Hematopoietic multipotent progenitor cell treated with erythropoietin and hydrocortisone succinate and interleukin-3 and kit ligand, for 15 days (in vitro differentiated cells): Measurements from ENCODE around the gene CBFA2T2.
"Not testable (repeated sequence)": the region's sequence is repeated elsewhere in the genome, so short reads cannot be mapped to it uniquely, and the experiment has no call there.

Experiments used
- DNase-seq: peaks from one replicate; pipeline ENCODE4 v3.0.0-alpha.2; 2015; ENCODE audit warnings: low spot score

CBFA2T2 gene

DNA sequence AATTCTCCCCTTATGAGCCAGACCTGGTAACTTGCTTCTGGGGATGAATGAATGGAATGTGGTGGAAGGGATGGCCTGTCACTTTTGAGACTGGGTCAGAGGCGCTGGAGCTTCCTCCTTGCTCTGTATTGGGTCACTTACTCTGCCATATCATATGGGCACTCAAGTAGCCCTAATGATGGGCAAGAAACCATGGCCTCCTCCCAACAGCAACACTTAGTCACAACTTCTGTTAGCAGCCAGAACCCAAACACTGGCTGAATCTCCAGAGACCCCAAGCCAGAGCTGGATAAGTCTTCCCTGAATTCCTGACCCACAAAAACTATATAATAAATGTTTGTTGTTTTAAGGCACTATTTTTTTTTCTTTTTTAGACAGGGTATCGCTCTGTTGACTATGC lies 190.8 kb downstream of the CBFA2T2 start:
- no peak for DNase-seq

DNA sequence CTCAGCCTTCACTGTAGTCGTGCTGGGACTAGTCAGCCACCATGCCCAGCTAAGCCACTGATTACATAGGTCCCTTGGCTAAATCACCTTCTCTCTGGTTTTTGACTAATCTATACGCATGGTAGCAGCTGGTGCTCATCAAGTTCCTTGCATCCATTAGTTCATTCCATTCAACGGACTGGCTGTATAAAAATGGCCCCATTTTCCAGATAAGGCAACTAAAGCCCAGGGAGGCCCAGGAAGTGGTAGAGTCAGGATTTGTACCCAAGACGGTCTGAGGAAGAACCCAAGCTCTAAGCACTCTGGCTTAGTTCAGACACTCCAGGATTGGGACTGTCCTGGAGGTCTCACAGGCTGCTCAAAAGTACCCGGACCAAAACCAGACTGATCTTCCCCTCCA lies 191.4 kb downstream of the CBFA2T2 start:
- DNase-seq, result no peak

DNA sequence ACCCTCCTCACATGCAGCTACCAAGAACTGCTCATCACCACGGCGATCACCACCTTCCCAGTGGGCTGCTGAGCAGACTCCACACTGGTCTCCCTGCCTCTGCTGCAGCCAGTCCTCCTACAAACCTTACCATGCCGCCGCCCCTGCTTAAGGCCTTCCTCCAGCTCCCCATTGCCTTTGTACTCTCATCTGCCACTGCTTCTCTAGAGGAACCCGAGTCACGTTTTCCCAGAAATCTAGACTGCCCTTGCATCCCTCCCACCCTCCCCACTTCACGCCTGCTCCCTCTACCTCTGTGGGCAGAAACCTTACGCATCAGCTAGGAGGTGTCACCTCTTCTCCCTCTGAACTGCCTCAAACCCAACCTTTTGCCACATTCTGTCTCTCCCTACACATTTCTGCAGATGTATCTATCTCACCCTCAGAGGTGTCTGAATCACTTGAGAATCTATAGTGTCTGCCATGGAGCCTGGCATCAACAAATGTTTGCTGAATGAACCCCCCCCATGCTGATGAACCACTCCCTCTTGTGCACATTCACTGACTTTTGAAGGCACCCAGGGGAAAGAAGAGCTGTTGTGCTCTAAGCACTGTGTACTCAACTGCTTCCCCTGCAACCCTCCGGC lies 191.9 kb downstream of the CBFA2T2 start:
- no peak for DNase-seq

DNA sequence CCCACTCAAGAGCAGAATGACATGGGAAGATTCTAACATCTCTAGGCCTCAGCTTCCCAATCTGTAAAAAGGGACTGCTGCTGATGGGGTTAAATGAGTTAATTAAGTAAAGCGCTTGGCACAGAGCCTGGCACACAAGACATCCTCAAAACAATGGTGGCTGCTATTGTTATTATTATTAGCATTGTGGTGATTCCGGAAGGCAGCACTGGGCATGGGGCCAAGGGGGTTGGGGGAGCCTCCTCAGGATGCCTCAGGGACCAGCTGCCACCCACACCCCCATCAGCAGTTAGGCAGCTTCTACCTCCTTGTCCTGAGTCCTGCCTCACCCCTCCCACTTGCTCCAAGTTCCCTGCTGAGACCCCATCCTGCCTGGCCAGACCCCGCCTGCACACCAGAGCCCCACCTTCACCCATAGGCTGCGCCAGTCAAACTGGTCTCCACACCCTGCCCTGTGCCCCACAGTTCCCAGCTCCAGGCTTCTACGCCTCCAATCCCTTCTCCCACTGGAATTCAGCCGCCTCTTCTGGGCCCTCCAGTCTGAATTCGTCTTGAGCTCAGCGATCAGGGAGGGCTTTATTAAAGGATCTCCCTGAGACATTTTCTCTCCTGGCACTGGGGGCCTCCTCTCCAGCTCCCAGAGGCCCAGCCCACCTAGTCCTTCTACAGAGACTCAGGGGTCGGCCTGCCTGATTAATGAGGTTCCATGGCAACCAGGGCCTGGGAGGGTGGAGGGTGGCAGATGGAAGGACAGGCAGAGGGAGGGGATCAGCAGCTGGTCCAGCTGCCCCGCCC lies 194.8 kb downstream of the CBFA2T2 start:
- no peak for DNase-seq

DNA sequence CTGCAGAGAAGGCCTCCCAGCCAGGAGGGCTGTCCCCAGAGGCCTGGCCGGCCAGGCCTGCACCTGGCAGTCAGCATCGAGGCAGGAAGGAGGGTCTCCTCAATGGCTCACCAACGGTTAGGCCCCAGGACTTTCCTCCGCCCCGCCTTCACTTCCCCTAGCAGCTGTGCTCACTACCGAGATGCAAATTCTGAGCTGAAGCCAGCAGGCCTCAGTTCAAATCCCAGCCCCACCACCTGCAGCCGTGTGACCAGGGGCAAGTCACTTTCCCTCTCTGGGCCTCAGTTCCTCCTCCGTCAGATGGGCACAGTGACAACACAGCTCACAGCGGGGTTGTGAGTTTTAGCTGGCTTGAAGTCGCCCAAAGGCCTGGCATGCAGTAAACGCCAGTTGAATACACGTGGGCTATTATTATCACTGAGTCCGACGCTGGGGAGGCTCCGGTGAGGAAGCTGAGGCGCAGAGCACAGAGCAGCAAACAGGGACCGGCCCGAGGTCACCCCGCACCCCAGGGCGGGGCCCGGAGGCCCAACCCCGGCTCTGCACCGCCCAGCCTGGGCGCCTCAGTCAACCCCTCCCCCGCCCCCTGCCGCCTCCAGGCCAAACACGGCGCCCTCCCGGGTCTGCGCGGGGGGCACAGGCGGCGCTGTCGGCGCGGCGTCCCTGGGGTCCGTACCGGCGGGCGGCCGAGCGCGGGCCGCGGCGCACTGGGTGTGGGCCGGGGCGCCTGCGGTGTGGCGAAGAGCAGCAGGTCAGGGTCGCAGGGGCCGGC lies 195.6 kb downstream of the CBFA2T2 start:
- peak; percentile 65 for DNase-seq

DNA sequence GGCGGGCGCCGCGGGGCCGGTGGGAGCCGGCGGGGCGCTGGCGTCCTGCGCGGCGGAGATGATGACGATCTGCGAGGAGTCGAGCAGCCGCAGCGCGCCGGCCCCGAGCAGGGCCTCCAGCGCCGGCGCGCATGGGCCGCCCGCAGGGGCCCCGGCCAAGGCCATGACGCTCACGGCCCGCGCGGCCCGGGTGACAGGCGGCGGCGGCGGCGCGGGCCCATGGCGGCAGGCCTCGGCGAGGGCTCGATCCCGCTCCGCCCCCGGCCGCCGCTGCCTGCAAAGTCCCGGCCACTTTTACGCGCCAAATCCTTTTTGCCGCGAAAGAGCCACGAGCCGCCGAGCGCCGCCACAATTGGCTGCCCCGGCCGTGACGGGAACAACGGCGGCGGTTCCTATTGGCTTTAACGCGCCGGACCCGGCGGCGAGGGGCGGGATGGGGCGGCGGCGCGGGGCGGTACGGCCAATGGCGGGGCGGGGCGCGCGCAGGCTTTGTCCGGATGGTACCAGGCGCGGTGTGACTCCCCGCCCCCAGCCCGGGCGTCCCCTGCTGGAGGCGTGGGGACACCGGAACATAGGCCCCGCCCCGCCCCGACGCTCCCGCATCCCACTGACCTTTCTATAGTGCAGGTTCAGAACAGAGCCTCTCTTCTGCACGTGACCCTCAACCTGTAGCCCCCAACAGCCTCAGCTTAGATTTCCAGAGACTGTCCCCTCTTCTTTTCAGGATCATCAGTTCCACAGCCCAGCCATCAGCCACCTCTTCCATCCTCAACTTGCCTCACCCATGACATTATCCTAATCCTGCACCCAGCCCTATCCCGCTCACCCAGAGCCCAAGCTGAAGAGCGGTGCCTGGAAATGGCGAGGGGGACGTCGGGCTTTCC lies 196.4 kb downstream of the CBFA2T2 start, which contains the start of gene E2F1:
TSS of gene E2F1 (minus strand) at position 286 of the 884 bp plus-strand sequence. CDS start at position 165, 121 bp downstream.
- DNase-seq, result peak; percentile 90

DNA sequence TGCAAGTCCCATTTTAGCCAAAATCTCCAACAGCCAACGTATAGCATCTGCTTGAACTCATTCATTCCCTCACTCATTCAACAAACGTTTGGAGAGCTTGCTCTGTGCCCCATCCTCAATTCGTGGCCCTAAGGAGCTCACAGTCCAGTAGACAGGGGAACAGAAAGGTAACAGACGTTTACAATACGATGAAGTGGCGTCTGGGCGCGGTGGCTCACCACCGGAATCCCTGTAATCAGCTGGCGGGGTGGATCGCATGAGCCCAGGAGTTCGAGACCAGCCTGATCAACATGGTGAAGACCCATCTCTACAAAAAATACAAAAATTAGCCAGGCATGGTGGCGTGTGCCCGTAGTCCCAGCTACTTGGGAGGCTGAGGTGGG lies 197.1 kb downstream of the CBFA2T2 start:
- DNase-seq, result no peak

DNA sequence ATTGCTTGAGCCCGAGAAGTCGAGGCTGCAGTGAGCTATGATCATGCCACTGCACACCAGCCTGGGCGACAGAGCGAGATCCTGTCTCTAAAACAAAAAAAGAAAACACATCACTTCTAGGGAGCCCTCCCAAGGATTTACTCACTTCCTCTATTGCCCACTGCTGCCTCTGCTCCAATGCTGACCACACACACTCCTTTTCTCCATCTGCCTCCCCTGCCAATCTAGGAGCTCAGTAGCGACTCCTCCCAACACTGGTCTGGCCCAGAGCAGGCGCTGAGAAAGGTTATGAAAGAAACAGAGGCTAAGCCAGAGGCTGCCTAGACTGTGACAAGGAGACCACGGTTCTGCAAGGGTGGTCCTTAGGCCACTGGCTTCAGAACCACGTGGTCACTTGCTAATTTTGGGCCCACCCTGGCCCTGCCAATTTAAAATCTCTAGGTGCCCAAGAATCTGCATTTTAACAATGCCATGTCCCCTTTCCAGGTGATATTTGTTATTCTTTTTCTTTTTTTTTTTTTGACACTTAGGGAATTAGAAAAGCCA lies 197.5 kb downstream of the CBFA2T2 start:
- DNase-seq, result no peak

DNA sequence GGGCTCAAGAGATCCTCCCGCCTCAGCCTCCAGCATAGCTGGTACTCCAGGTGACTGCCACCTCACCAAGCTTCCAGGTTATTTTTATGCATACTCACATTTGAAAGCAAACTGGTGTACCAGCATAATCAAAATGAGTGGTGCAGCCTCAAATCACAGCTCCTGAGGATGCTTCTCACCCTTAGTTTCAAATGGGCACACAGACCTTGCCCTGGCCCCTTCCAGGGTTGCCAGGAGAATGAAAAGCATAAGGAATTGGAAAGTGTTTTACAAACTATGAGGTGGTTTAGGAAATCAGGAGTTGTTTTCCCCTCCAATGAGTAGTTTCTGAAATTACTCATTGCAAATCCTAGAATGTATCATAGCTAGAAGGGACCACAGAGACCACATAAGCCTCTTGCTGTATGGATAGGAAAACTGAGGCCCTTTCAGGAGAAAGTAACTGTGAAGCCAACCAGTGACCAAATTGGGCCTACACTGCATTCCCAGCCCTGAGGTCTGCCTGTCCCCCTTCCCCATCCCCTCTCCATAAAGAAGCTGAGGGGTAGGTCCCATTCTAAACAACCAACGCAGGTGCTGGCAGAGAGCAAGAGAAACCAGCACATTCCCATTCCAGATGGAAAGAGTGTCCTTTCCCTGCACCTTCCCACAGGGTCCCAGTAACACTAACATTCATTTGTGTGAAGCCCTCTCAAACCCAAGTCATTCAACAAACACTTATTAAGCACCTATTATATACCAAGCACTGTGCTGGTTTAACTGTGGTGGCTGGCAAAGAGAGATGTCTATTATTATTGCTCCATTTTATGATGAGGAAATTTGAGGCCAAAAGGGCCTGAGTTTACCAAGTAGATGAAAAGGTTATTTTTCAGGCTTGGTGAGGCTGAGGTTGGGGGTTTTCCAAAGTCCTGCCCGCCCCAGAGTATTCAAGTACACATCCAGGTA lies 198.4 kb downstream of the CBFA2T2 start:
- DNase-seq, result no peak

DNA sequence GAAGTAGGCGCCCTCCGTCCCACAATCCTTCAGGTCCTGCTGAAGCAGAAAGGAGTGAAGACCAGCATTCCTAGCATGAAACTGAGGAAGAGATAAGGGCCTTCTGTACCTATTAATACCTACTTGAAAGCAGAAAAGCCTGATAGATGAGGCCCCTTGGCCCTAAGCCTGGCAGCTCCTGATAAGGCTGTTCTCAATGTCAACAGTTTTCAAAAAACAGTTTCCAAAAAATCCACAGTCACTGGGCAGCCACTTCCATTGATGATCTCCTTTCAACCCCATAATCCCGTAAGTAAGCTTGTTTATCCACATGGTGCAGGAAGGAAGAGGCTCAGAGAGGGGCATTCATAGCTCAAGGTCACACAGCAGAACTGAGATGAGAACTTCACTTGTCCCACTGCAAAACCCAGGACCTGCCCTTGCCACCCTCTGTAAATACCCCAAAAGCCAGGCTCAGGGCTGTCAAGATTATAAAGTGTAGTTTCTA lies 199.1 kb downstream of the CBFA2T2 start:
- peak; percentile 77 for DNase-seq

DNA sequence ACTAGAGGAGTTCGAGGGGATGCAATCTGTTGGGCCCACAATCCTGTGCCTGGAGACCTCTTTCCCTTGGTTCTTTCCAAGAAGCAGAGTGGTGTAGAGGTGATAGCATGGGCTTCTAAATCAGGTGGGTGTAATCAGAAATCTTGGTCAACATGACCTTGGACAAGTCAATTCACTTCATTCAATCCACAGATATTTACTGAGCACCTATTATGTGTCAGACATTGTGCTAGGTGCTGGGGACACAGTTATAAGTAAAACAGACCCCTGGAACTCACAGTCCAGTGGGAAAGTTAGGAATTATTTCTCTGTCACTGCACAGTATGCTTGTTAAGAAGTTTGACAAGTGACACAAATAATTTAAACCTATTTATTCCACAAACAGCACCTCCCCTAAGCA lies 199.6 kb downstream of the CBFA2T2 start:
- peak; percentile 17 for DNase-seq

DNA sequence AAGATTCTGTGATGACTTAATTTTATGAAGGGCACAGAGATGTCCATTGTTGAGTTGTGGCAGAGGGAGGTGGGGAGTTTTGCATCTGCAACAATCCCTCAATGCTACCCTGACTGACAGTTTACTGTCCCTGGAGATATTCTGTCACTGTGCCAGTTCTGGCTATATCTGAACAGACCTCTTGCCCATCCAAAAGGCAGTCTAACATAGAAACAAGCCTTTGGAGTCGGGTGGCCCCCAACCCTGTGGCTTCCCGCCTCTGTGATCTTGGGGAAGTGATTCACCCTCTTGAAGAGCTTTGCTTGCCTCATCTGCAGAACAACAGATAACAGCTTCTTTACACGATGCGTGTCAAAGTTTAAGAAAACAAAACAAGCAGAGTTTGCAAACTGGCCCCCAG lies 200.1 kb downstream of the CBFA2T2 start:
- DNase-seq, result peak; percentile 70

DNA sequence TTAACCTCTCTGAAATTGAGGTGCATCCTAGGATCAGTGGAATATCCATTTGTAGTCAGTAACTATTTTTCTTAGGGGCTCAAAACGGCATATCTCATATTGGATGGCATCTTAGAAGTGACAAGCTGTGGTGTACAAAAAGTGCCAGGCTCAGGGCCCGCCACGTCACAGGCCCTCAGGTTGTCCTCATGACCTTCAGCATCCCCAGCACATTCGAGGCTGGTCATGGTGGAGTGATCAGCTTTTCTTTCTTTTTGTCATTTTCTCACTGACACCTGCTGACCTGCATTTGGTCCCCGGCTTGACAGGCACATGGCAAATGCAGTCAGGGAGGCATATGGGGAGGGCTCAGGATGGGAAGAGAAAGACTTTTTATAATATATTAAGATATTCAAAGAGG lies 203.4 kb downstream of the CBFA2T2 start:
- no peak for DNase-seq

DNA sequence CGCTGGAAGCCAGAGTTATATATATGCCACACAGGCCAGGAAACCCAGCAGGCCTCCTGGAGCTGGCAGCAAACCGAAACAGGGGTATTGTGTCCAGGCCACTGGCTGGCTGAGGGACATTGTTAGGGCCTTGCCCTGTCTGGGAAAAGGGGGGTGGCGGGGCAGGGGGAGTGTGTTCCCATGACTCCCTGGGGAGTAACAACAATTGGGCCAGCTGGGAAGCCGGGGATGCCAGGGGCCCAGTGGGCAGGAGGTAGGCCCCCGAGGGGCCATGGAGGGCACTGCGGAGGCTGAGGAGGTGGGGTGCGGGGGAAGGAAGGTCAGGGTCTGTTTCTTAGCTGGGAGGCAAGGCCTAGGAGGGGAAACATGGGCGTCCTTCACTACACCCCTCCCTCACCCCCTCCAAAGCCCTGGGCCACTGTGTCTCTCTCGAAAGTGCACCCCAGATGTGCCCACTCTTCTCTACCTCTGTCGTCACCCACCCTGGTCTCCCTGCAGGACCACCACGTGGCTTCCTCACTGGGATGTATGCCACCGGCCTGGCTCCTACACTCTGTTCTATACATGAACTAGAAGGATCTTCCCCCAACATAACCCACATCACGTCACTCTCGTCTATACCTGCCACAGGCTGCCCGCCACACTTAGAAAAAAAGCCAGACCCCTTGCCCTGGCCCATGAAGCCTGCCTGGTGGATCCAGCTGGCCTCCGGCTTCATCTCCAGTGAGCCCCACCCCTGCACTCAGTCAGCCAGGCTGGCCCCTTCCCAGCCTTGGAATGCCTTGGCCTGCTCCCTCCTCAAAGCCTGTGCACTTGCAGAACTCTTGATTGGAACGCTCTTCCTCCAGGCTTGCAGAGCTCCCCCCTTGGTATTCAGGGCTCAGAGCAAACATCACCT lies 204.1 kb downstream of the CBFA2T2 start:
- no peak for DNase-seq

DNA sequence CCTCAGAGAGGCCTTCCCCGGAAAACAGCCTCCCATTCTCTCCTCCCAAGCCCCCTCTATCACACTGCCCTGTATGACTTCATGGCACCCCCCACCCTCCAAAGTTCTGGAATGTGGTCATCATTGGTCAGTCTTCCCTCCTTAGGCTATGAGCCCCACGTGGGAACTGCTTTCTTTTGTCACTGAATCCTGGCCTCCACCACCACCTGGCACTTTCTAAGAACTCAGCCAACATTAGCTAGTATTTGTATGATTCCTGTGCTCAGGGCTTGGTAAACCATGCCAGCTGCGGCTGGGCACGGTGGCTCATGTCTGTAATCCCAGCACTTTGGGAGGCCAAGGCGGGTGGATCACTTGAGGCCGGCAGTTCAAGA lies 204.7 kb downstream of the CBFA2T2 start:
- DNase-seq, result no peak

DNA sequence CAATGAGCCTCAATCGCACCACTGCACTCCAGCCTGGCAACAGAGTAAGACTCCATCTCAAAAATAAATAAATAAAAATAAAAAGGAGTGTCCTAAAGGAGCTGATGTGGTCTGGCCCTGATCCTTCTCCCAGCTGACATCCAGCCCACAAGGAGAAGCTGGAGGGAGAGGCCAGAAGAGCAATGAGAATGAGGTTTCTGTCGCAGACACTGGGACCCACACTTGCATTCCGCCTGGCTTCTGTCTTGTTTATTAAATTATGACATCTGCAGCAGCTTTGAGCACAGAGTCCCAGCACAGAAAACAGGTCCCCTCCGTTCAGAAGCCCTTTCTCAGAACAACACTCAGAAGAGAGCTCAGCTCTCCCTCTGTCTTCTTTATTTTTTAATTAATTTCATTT lies 206.6 kb downstream of the CBFA2T2 start:
- DNase-seq, result no peak

DNA sequence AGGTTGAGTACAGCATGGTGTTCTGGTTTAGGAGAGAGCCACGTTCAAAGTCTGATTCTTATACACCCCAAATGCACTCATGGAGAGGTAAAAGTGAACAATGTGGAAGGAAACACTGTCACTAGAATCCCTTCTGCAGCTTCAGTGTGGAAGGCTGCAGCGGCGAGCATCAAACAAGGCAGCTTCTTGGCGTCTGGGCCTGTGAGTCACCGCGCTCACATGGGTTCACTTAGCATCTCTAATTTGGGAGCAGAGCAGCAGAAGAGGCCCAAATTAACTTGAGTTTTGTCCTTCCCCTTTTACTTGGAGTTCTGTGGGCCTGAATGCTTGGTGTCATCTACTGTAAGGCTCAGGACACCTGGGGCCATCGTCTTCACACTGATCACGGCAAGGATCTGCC lies 207.2 kb downstream of the CBFA2T2 start:
- DNase-seq, result no peak

DNA sequence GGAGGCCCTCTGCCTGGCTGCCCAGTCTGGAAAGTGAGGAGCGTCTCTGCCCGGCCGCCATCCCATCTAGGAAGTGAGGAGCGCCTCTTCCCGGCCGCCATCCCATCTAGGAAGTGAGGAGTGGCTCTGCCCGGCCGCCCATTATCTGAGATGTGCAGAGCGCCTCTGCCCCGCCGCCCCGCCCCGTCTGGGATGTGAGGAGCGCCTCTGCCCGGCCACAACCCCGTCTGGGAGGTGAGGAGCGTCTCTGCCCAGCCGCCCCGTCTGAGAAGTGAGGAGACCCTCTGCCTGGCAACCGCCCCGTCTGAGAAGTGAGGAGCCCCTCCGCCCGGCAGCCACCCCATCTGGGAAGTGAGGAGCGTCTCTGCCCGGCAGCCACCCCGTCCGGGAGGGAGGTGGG lies 209.1 kb downstream of the CBFA2T2 start:
- DNase-seq, result not testable (repeated sequence)
